Cardiac fibroblast (primary cell): ENCODE measurements around the gene UNC5B.

Experiments
- DNase-seq, 2 donors: peaks; one replicate each; pipeline versions ENCODE4 v3.0.0 to v3.0.0-alpha.2; 2010; ENCODE audit warnings: low read depth in 2 of 2
- H3K4me3 ChIP-seq, 2 donors: replicated peaks in 1 of 2; 1 replicate in 1 of 2; 2 replicates in 1 of 2; pipeline ENCODE4 v1.5.1; 2011; ENCODE audit warnings: low read depth in 2 of 2, low read length in 2 of 2, mild to moderate bottlenecking in 2 of 2, moderate library complexity in 1 of 2
- TF ChIP-seq, protein P1 (sequence below): IDR thresholded peaks from one replicate; pipeline ENCODE4 v1.5.1; 2011; ENCODE audit warnings: low read depth, mild to moderate bottlenecking, low read length, inconsistent platforms

The UNC5B gene

DNA sequence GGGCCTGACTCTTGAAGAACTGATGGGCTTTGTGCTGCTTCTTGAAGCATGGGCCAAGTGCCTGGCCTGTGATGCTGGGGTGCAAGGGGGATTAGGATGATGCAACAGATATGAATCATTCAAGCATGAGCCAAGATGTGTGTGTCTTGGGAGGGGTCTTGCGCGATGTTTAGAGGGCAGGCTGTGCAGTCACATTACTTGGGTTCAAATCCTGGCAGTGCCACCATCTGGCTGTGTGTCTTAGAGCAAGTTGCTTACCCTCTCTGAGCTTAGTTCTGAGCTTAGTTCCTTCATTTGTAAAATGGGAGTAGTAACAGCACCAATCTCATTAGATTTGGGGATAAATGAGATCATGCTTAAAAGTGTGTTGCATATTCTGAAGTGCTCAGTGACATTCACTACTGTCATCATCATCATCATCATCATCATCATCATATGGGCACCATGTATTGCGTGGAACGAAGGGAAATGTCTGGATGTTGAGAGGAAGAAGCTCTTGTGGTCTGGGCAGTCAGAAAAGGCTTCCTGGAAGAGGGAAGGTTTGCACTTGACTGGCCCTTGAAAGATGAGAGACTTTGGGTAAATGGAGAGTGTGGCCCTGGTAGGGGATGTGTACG lies 9.3 kb downstream of the UNC5B start:
- no peak for DNase-seq
- H3K4me3 ChIP-seq: no peak overlapping the region
- TF ChIP-seq, protein P1, sequence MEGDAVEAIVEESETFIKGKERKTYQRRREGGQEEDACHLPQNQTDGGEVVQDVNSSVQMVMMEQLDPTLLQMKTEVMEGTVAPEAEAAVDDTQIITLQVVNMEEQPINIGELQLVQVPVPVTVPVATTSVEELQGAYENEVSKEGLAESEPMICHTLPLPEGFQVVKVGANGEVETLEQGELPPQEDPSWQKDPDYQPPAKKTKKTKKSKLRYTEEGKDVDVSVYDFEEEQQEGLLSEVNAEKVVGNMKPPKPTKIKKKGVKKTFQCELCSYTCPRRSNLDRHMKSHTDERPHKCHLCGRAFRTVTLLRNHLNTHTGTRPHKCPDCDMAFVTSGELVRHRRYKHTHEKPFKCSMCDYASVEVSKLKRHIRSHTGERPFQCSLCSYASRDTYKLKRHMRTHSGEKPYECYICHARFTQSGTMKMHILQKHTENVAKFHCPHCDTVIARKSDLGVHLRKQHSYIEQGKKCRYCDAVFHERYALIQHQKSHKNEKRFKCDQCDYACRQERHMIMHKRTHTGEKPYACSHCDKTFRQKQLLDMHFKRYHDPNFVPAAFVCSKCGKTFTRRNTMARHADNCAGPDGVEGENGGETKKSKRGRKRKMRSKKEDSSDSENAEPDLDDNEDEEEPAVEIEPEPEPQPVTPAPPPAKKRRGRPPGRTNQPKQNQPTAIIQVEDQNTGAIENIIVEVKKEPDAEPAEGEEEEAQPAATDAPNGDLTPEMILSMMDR: no peak

DNA sequence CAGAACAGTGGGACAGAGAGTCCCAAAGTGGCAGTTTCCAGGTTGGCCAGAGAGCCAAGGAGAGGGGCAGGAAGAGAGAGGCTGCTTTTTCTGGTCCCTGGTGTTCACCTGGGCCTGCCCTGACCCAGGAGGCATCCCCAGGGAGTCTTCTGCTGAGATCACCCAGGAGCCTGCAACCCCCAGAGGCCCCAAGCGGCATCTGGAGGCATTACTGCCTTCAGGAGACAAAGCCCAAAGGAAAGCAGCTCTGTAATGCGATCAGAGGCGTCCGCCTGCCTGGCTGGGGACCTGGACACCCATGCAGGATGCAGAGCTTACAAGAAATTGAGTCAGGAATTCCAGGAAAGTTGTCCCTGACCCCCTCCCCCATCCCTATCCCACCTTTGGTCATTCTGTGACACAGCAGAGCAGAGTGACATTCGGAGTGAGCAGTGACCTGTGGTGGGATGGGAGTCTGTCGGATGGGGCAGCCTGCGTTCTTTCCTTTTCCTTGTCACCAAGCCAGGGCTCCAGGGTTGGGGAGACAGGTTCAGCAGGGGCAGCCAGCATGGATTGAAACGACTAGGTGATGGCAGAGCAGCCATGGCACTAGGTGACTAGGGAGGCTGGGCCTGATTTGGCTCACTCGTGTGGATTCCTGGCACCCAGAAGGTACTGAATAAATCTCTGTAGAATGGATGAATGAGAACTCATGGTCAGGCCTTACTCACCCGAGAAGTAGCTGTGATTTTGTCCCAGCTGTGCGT lies 10.4 kb downstream of the UNC5B start:
- TF ChIP-seq, protein P1: no peak
- peak in 1 of 2 donors; percentile 53 for DNase-seq
- no peak overlapping the region for H3K4me3 ChIP-seq

DNA sequence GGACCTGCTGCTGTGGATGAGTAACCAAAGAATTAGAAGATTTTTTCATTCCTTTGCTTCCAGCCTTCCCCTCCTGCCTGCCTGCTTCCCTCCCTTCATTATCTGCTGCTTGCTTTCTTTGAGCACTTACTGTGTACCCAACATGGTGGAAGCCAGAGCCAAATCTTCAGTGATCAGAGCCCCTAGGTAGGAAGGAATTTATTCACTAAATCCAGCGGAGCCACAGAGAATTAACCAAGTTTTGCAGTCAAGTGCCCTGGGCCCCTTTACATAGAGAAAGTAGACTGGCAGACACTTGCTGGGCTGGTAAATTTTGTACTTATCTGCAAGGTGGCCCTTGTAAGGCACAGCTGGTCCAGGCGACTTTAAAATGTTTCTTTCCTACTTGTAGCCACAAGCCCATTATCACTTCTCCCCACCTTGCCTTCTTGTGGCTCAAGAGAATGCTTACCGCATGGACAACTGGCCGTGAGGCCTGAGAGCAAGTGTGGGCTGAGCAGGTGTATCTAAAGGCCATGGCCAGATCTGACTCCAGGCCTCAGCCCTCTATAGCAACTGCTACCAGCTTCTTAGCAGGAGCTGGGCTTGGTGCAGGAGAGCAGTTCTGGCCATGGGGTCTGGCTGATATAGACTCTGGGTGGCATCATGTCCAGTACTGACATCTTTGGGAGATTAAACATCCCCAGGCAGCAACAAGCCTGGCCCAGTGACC lies 11.1 kb downstream of the UNC5B start:
- no peak for DNase-seq
- H3K4me3 ChIP-seq: no peak overlapping the region
- TF ChIP-seq, protein P1: no peak

DNA sequence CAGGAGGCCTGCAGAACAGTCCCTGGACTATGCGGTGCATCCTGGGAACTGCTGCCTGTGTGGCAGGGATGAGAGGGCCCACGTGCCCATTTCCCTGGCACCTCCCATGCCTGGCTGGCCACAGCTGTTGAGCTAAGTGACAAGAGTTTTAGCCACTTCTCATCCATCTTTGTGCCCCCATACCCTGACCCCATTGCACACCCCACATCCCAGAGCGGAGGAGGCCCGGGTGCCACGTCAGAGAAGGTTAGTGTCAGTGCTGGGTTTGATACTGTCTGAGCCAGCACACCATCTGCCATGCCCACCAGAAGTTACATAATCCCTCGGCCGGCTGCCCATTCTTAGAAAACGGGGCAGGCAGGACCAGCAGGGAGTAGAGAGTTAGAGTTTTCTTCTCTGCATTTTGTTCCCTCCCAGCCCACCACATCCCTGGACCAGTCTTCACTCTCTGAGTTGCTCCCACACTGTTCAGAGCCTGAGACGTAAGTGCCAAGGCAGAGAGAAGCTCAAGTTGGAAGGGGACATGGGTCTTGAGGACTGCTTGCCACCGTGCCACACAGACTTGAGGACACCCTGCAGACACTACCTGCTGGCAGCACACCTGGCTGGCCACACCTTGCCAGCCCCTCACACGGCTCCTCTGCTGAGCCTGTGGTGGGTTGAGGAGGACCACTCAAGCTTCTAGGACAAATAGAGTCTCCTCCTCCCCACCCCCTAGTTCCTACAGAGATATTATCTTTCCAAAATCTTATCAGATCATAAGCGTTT lies 13.1 kb downstream of the UNC5B start:
- DNase-seq: no peak
- TF ChIP-seq, protein P1: no peak
- H3K4me3 ChIP-seq: no peak overlapping the region

DNA sequence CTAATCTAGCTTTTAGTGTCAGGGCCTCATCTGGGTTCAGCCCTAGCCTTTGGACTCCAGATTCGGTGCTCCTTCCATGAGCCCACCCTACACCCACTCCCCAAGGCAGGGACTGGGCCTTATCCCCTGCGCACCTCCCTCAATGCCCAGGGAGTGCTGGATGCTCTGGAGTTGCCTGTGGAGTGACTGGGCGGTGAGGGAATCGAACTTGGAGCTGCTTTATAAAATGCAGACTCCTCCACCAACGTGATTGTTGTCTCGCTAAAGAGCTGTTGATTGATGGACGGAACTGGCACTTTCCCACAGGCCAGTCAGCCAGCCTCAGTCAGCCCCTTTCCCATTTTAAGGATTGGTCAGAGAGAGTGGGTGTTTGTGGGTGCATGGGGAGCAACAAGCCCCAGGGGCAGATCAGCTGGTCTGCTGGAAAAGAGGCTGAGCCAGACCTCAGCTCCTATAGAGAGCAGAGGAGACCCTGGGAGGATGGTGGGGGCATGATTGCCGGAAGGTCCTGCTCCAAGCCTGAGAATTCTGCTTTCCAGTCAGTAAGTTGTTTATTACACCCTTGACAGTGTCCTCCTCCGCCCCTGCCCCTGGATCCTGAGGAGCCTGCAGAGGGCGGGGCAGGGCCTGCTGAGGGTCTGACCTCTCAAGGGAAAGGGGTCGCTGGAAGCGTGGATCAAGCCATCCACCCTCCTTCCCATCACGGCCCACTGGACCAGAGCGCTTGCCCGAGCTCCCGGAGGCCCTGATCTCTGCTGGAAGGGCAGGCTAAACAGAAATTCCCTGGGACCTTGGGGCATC lies 16.7 kb downstream of the UNC5B start:
- TF ChIP-seq, protein P1: no peak
- no peak for DNase-seq

More for the DNA sequence above, 16.7 kb downstream of the UNC5B start:
- no peak overlapping the region for H3K4me3 ChIP-seq
